Smooth muscle cell of the pulmonary artery (primary cell): ENCODE data around the gene PCDHGB1. TPM values are rescaled to one million over a fixed set of nuclear protein-coding genes. Genes with fewer than 3 reads are reported as not detected.

ENCODE experiments used
- total RNA-seq: library from RNA; depleted of rRNA; stranded (reverse); fragments of >200 nt; gene quantifications from 2 replicates; pipeline ENCODE4 v1.2.3, GENCODE V29; 2014

Gene PCDHGB1
- total RNA-seq, 1 donor from 2014 or later, result 3.8 TPM

DNA sequence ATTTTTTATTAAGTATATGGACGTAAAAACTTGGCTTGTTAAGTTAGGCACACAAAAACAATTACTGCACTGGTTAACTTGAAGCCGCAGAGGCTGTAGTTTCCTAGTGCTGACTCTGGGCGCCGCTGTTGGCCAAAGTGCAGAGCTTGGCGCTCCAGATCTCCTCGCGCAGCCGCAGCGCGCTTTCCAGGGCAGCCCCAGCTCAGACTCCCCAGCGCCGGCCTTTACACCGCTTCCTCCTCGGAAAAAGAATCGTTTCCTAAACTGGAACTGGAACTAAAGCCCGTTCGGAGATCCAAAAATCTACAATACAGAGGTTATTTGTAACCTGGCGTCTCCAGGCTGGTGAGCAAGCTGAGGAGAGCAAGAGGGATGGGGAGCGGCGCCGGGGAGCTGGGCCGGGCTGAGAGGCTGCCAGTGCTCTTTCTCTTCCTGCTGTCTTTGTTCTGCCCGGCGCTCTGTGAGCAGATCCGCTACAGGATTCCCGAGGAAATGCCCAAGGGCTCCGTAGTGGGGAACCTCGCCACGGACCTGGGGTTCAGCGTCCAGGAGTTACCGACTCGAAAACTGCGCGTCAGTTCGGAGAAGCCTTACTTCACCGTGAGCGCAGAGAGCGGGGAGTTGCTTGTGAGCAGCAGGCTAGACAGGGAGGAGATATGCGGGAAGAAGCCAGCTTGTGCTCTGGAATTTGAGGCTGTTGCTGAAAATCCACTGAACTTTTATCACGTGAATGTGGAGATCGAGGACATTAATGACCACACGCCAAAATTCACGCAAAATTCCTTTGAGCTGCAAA is 48.1 kb downstream of the PCDHGB1 start, which contains the start of gene PCDHGB5:
TSS of gene PCDHGB5 (plus strand) at position 192 of the 796 bp plus-strand sequence. CDS start at position 373, 181 bp downstream.

Other genes starting within 250 kb of the PCDHGB1 start
- gene PCDHB3, start 249.6 kb upstream of the PCDHGB1 start, total RNA-seq, result 0.79 and 1.6 TPM in 2 replicates
- 0.20 and 0.59 TPM in 2 replicates for gene PCDHB4, start 228.3 kb upstream of the PCDHGB1 start, total RNA-seq
- 0.36 and 2.2 TPM in 2 replicates for gene PCDHB5, start 214.9 kb upstream of the PCDHGB1 start, total RNA-seq
- 0.20 and 0.36 TPM in 2 replicates for gene PCDHB6, start 200.0 kb upstream of the PCDHGB1 start, total RNA-seq
- 0.33 and 1.1 TPM in 2 replicates for gene PCDHB7, start 177.5 kb upstream of the PCDHGB1 start, total RNA-seq
- 0.26 and 1.3 TPM in 2 replicates for gene PCDHB8, start 172.3 kb upstream of the PCDHGB1 start, total RNA-seq
- 0.50 and 0.59 TPM in 2 replicates for gene PCDHB16, start 167.7 kb upstream of the PCDHGB1 start, total RNA-seq
- gene PCDHB9, start 162.9 kb upstream of the PCDHGB1 start, total RNA-seq, result 0.40 and 0.59 TPM in 2 replicates
- gene PCDHB10, start 157.7 kb upstream of the PCDHGB1 start, total RNA-seq, result 0.79 and 1.4 TPM in 2 replicates
- 0.69 and 0.85 TPM in 2 replicates for gene PCDHB11, start 150.5 kb upstream of the PCDHGB1 start, total RNA-seq
- 0.26 and 0.46 TPM in 2 replicates for gene PCDHB12, start 141.4 kb upstream of the PCDHGB1 start, total RNA-seq
- gene PCDHB13, start 136.2 kb upstream of the PCDHGB1 start, total RNA-seq, result 0.59 and 1.8 TPM in 2 replicates
- gene PCDHB14, start 126.8 kb upstream of the PCDHGB1 start, total RNA-seq, result 1.6 and 2.1 TPM in 2 replicates
- gene PCDHB15, start 104.7 kb upstream of the PCDHGB1 start, total RNA-seq, result 0.59 and 0.91 TPM in 2 replicates
- gene SLC25A2, start 46.0 kb upstream of the PCDHGB1 start, total RNA-seq, result 0.13 and 0.26 TPM in 2 replicates
- 56.6 and 69.0 TPM in 2 replicates for gene TAF7, start 29.3 kb upstream of the PCDHGB1 start, total RNA-seq
- gene PCDHGA1, start 19.6 kb upstream of the PCDHGB1 start, total RNA-seq, result 1.2 and 1.4 TPM in 2 replicates
- gene PCDHGA2, start 11.3 kb upstream of the PCDHGB1 start, total RNA-seq, result 2.8 and 4.2 TPM in 2 replicates
- 0.79 and 3.0 TPM in 2 replicates for gene PCDHGA3, start 6.3 kb upstream of the PCDHGB1 start, total RNA-seq
- 11.6 and 16.9 TPM in 2 replicates for gene PCDHGA4, start 4.9 kb downstream of the PCDHGB1 start, total RNA-seq
- gene PCDHGB2, start 9.9 kb downstream of the PCDHGB1 start, total RNA-seq, result 3.2 and 3.9 TPM in 2 replicates
- 1.8 and 2.3 TPM in 2 replicates for gene PCDHGA5, start 14.1 kb downstream of the PCDHGB1 start, total RNA-seq
- 7.8 and 8.1 TPM in 2 replicates for gene PCDHGB3, start 20.1 kb downstream of the PCDHGB1 start, total RNA-seq
- 5.3 and 6.7 TPM in 2 replicates for gene PCDHGA6, start 23.8 kb downstream of the PCDHGB1 start, total RNA-seq
- gene PCDHGA7, start 32.6 kb downstream of the PCDHGB1 start, total RNA-seq, result 6.9 and 10.3 TPM in 2 replicates
- gene PCDHGB4, start 37.6 kb downstream of the PCDHGB1 start, total RNA-seq, result 26.1 and 54.1 TPM in 2 replicates
- 4.0 and 4.3 TPM in 2 replicates for gene PCDHGA8, start 42.5 kb downstream of the PCDHGB1 start, total RNA-seq
- gene PCDHGB5, start 47.8 kb downstream of the PCDHGB1 start, total RNA-seq, result 34.3 and 47.0 TPM in 2 replicates
- 5.2 and 5.5 TPM in 2 replicates for gene PCDHGA9, start 52.7 kb downstream of the PCDHGB1 start, total RNA-seq
- gene PCDHGB6, start 57.9 kb downstream of the PCDHGB1 start, total RNA-seq, result 3.9 and 4.8 TPM in 2 replicates
- 8.3 and 9.4 TPM in 2 replicates for gene PCDHGA10, start 62.9 kb downstream of the PCDHGB1 start, total RNA-seq
- 13.8 and 14.7 TPM in 2 replicates for gene PCDHGB7, start 67.6 kb downstream of the PCDHGB1 start, total RNA-seq
- 20.6 and 27.7 TPM in 2 replicates for gene PCDHGA11, start 71.0 kb downstream of the PCDHGB1 start, total RNA-seq
- 40.2 and 46.0 TPM in 2 replicates for gene PCDHGA12, start 80.4 kb downstream of the PCDHGB1 start, total RNA-seq
- 77.2 and 94.3 TPM in 2 replicates for gene PCDHGC3, start 125.9 kb downstream of the PCDHGB1 start, total RNA-seq
- gene PCDHGC4, start 134.9 kb downstream of the PCDHGB1 start, total RNA-seq, result 3.5 and 4.2 TPM in 2 replicates
- gene PCDHGC5, start 139.0 kb downstream of the PCDHGB1 start, total RNA-seq, result 4.6 and 7.3 TPM in 2 replicates